Measurements from ENCODE around the gene DPP6. TPM values are rescaled to one million over a fixed set of nuclear protein-coding genes. Genes with fewer than 3 reads are reported as not detected.

The DPP6 gene
- total RNA-seq, 1 experiment from 2014 or later = not detected

DNA sequence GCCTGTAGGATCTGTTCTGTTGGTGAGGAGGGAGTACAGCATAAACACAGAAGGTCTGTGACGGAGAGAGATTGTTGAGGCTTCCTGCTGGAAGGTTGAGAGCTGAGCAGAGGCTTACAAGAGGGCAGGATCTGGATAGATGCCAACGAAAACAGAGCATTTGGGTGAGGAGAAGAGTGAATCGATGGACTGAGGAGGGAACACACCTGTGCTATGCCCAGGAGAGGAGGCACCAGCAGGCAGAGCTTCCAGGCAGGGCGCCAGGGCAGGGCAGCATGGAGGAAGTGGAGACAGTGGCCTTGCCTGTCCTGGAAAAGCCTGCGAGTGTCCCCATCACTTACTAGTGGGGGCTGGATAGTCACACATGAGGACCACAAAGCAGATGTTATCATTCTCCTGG lies 667.8 kb downstream of the DPP6 start:
- no peak overlapping the region for H3K27ac Mint-ChIP-seq
- CTCF ChIA-PET = no interaction called here
- H3K36me3 Mint-ChIP-seq = peaks cover 79% of the 10 kb centered on the region

More for the DNA sequence above, 667.8 kb downstream of the DPP6 start:
- no peaks in the 10 kb centered on the region for H3K4me1 Mint-ChIP-seq
- H3K9me3 Mint-ChIP-seq = peaks cover 82% of the 10 kb centered on the region
- DNase-seq (ENCODE audit: low spot score) (no peak), ATAC-seq (no peak)
- no peak for TF ChIP-seq SMAD4 (CRISPR knock-in tag; IDR thresholded peaks at IDR 0.05)
- TF ChIP-seq ZNF138 (CRISPR knock-in tag; conservative IDR thresholded peaks at IDR 0.05) = no peak
- TF ChIP-seq NR2C2 (CRISPR knock-in tag; IDR thresholded peaks at IDR 0.05) = no peak
- no peak for TF ChIP-seq CBFB (CRISPR knock-in tag; IDR thresholded peaks at IDR 0.05; ENCODE audit: low read depth)
- TF ChIP-seq GRHL2 (CRISPR knock-in tag; IDR thresholded peaks at IDR 0.05; ENCODE audit: insufficient replicate concordance, severe bottlenecking) = no peak
- TF ChIP-seq, protein P1, sequence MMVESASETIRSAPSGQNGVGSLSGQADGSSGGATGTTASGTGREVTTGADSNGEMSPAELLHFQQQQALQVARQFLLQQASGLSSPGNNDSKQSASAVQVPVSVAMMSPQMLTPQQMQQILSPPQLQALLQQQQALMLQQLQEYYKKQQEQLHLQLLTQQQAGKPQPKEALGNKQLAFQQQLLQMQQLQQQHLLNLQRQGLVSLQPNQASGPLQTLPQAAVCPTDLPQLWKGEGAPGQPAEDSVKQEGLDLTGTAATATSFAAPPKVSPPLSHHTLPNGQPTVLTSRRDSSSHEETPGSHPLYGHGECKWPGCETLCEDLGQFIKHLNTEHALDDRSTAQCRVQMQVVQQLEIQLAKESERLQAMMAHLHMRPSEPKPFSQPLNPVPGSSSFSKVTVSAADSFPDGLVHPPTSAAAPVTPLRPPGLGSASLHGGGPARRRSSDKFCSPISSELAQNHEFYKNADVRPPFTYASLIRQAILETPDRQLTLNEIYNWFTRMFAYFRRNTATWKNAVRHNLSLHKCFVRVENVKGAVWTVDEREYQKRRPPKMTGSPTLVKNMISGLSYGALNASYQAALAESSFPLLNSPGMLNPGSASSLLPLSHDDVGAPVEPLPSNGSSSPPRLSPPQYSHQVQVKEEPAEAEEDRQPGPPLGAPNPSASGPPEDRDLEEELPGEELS (CRISPR knock-in tag; IDR thresholded peaks at IDR 0.05) = no peak
- TF ChIP-seq, protein P2, sequence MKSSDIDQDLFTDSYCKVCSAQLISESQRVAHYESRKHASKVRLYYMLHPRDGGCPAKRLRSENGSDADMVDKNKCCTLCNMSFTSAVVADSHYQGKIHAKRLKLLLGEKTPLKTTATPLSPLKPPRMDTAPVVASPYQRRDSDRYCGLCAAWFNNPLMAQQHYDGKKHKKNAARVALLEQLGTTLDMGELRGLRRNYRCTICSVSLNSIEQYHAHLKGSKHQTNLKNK (CRISPR knock-in tag; IDR thresholded peaks at IDR 0.05) = no peak
- TF ChIP-seq, protein P3, sequence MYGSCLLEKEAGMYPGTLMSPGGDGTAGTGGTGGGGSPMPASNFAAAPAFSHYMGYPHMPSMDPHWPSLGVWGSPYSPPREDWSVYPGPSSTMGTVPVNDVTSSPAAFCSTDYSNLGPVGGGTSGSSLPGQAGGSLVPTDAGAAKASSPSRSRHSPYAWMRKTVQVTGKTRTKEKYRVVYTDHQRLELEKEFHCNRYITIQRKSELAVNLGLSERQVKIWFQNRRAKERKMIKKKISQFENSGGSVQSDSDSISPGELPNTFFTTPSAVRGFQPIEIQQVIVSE (CRISPR knock-in tag; IDR thresholded peaks at IDR 0.05; ENCODE audit: borderline replicate concordance) = no peak
- TF ChIP-seq ZNF423 (CRISPR knock-in tag; IDR thresholded peaks at IDR 0.05) = no peak
- TF ChIP-seq, protein P4, sequence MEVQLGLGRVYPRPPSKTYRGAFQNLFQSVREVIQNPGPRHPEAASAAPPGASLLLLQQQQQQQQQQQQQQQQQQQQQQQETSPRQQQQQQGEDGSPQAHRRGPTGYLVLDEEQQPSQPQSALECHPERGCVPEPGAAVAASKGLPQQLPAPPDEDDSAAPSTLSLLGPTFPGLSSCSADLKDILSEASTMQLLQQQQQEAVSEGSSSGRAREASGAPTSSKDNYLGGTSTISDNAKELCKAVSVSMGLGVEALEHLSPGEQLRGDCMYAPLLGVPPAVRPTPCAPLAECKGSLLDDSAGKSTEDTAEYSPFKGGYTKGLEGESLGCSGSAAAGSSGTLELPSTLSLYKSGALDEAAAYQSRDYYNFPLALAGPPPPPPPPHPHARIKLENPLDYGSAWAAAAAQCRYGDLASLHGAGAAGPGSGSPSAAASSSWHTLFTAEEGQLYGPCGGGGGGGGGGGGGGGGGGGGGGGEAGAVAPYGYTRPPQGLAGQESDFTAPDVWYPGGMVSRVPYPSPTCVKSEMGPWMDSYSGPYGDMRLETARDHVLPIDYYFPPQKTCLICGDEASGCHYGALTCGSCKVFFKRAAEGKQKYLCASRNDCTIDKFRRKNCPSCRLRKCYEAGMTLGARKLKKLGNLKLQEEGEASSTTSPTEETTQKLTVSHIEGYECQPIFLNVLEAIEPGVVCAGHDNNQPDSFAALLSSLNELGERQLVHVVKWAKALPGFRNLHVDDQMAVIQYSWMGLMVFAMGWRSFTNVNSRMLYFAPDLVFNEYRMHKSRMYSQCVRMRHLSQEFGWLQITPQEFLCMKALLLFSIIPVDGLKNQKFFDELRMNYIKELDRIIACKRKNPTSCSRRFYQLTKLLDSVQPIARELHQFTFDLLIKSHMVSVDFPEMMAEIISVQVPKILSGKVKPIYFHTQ (CRISPR knock-in tag; IDR thresholded peaks at IDR 0.05) = no peak
- TF ChIP-seq, protein P5, sequence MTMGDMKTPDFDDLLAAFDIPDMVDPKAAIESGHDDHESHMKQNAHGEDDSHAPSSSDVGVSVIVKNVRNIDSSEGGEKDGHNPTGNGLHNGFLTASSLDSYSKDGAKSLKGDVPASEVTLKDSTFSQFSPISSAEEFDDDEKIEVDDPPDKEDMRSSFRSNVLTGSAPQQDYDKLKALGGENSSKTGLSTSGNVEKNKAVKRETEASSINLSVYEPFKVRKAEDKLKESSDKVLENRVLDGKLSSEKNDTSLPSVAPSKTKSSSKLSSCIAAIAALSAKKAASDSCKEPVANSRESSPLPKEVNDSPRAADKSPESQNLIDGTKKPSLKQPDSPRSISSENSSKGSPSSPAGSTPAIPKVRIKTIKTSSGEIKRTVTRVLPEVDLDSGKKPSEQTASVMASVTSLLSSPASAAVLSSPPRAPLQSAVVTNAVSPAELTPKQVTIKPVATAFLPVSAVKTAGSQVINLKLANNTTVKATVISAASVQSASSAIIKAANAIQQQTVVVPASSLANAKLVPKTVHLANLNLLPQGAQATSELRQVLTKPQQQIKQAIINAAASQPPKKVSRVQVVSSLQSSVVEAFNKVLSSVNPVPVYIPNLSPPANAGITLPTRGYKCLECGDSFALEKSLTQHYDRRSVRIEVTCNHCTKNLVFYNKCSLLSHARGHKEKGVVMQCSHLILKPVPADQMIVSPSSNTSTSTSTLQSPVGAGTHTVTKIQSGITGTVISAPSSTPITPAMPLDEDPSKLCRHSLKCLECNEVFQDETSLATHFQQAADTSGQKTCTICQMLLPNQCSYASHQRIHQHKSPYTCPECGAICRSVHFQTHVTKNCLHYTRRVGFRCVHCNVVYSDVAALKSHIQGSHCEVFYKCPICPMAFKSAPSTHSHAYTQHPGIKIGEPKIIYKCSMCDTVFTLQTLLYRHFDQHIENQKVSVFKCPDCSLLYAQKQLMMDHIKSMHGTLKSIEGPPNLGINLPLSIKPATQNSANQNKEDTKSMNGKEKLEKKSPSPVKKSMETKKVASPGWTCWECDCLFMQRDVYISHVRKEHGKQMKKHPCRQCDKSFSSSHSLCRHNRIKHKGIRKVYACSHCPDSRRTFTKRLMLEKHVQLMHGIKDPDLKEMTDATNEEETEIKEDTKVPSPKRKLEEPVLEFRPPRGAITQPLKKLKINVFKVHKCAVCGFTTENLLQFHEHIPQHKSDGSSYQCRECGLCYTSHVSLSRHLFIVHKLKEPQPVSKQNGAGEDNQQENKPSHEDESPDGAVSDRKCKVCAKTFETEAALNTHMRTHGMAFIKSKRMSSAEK (CRISPR knock-in tag; IDR thresholded peaks at IDR 0.05; ENCODE audit: borderline replicate concordance) = no peak
- no peak for TF ChIP-seq GTF2I (CRISPR knock-in tag; conservative IDR thresholded peaks at IDR 0.05)
- TF ChIP-seq, protein P6, sequence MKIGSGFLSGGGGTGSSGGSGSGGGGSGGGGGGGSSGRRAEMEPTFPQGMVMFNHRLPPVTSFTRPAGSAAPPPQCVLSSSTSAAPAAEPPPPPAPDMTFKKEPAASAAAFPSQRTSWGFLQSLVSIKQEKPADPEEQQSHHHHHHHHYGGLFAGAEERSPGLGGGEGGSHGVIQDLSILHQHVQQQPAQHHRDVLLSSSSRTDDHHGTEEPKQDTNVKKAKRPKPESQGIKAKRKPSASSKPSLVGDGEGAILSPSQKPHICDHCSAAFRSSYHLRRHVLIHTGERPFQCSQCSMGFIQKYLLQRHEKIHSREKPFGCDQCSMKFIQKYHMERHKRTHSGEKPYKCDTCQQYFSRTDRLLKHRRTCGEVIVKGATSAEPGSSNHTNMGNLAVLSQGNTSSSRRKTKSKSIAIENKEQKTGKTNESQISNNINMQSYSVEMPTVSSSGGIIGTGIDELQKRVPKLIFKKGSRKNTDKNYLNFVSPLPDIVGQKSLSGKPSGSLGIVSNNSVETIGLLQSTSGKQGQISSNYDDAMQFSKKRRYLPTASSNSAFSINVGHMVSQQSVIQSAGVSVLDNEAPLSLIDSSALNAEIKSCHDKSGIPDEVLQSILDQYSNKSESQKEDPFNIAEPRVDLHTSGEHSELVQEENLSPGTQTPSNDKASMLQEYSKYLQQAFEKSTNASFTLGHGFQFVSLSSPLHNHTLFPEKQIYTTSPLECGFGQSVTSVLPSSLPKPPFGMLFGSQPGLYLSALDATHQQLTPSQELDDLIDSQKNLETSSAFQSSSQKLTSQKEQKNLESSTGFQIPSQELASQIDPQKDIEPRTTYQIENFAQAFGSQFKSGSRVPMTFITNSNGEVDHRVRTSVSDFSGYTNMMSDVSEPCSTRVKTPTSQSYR (CRISPR knock-in tag; IDR thresholded peaks at IDR 0.05) = no peak
- TF ChIP-seq, protein P7, sequence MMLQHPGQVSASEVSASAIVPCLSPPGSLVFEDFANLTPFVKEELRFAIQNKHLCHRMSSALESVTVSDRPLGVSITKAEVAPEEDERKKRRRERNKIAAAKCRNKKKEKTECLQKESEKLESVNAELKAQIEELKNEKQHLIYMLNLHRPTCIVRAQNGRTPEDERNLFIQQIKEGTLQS (CRISPR knock-in tag; conservative IDR thresholded peaks at IDR 0.05) = no peak
- no peak for TF ChIP-seq ZBTB21 (CRISPR knock-in tag; IDR thresholded peaks at IDR 0.05; ENCODE audit: borderline replicate concordance)
- TF ChIP-seq, protein P8, sequence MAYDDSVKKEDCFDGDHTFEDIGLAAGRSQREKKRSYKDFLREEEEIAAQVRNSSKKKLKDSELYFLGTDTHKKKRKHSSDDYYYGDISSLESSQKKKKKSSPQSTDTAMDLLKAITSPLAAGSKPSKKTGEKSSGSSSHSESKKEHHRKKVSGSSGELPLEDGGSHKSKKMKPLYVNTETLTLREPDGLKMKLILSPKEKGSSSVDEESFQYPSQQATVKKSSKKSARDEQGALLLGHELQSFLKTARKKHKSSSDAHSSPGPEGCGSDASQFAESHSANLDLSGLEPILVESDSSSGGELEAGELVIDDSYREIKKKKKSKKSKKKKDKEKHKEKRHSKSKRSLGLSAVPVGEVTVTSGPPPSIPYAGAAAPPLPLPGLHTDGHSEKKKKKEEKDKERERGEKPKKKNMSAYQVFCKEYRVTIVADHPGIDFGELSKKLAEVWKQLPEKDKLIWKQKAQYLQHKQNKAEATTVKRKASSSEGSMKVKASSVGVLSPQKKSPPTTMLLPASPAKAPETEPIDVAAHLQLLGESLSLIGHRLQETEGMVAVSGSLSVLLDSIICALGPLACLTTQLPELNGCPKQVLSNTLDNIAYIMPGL (CRISPR knock-in tag; IDR thresholded peaks at IDR 0.05) = no peak
- TF ChIP-seq, protein P9, sequence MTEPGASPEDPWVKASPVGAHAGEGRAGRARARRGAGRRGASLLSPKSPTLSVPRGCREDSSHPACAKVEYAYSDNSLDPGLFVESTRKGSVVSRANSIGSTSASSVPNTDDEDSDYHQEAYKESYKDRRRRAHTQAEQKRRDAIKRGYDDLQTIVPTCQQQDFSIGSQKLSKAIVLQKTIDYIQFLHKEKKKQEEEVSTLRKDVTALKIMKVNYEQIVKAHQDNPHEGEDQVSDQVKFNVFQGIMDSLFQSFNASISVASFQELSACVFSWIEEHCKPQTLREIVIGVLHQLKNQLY (CRISPR knock-in tag; IDR thresholded peaks at IDR 0.05) = no peak
- POLR2A ChIA-PET = no interaction called here
- no peaks in the 10 kb centered on the region; the same call in none of the 2 replicates for H3K27me3 Mint-ChIP-seq (ENCODE audit: low read depth)
- H3K4me3 Mint-ChIP-seq = no peak overlapping the region
